ENCODE results near the gene CDC6. TPM values are rescaled to one million over a fixed set of nuclear protein-coding genes. Genes with fewer than 3 reads are reported as not detected.

Gene CDC6
- polyA plus RNA-seq, 1 donor: 11.8 TPM

DNA sequence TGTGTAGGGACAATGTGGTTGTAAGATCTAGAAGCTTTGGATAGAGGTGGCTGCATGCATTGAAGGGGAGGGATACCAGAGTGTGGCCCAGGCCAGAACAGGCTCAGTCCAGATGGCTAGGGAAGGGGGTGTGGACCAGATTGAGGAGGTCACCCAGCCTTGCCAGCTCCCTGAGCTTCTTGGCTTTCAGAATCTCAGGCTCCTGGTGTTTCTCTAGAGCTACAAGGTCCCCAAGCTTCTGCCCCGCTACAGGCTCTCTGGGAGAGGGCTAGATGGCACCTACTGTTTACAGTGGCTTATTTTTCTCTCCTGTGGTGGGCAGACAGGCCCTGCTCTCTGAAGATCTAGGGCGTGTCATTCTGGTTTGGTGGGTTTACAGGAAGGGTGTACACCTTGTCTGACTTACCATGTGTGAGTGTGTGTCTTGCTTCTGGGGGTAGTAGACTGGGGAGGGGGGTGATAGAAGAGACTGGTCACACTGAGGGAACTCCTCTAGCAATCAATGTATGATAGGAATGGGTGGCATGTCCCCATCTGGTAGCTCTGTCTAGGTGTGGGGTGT is 22.4 kb downstream of the CDC6 start:
- WGBS (ENCODE audit: insufficient coverage, low lambda C conversion rate): no CpG with 5 or more reads among the region's 2 CpGs
- Histone ChIP-seq H3K36me3 (ENCODE audit: control insufficient read depth, insufficient read depth, low read length) (no peaks in the 10 kb centered on the region), H3K27me3 (ENCODE audit: control insufficient read depth, insufficient read depth, low read length) (no peaks in the 10 kb centered on the region), H3K4me3 (ENCODE audit: low read length) (peak overlapping the region; percentile 68), H3K27ac (ENCODE audit: low read length) (peak overlapping the region; percentile 59), H3K4me1 (ENCODE audit: control insufficient read depth, insufficient read depth, low read length) (peaks cover 63% of the 10 kb centered on the region), H3K9me3 (ENCODE audit: control insufficient read depth, low read depth, low read length) (no peaks in the 10 kb centered on the region)
- DNase-seq: no peak

DNA sequence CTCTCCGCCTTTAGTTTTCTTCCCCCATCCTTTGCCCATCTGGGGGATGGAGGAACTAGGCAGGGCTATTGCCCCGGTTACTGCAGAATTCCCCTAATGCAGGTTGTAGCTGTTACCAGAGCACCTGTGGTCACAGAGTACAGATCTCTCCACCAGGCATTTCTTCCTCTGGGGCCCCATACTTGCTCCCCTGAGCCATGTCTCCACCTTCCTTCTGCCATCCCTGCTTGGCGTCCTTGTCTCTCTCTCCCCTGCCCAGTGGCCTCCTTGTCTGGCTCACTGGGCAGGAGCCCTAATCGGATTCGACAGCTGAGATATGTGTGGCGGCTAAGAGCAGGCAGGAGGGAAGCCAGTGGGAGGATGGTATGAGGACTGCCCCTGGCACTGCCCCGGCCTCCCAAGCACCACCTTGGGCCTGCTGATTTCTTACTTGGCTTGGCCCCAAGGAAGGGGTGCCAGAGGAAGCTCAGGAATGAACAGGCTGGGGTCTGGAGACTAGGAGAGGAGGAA is 23.3 kb downstream of the CDC6 start:
- no peak overlapping the region for H3K27ac ChIP-seq (ENCODE audit: low read length)
- no peaks in the 10 kb centered on the region for H3K27me3 ChIP-seq (ENCODE audit: control insufficient read depth, insufficient read depth, low read length)
- no peaks in the 10 kb centered on the region for H3K9me3 ChIP-seq (ENCODE audit: control insufficient read depth, low read depth, low read length)
- no CpG with 5 or more reads among the region's 7 CpGs for WGBS (ENCODE audit: insufficient coverage, low lambda C conversion rate)
- DNase-seq: no peak
- H3K4me1 ChIP-seq (ENCODE audit: control insufficient read depth, insufficient read depth, low read length): peaks cover 71% of the 10 kb centered on the region
- H3K36me3 ChIP-seq (ENCODE audit: control insufficient read depth, insufficient read depth, low read length): no peaks in the 10 kb centered on the region
- H3K4me3 ChIP-seq (ENCODE audit: low read length): no peak overlapping the region

- Histone ChIP-seq H3K27me3 (ENCODE audit: control insufficient read depth, insufficient read depth, low read length) (no peaks in the 10 kb centered on the region), H3K36me3 (ENCODE audit: control insufficient read depth, insufficient read depth, low read length) (no peaks in the 10 kb centered on the region), H3K4me3 (ENCODE audit: low read length) (no peak overlapping the region), H3K9me3 (ENCODE audit: control insufficient read depth, low read depth, low read length) (no peaks in the 10 kb centered on the region), H3K4me1 (ENCODE audit: control insufficient read depth, insufficient read depth, low read length) (peaks cover 71% of the 10 kb centered on the region), H3K27ac (ENCODE audit: low read length) (no peak overlapping the region)
- WGBS (ENCODE audit: insufficient coverage, low lambda C conversion rate): no CpG with 5 or more reads among the region's 2 CpGs
- no peak for DNase-seq
These were observed 23.9 kb downstream of the CDC6 start for GRCh38 chr17:40311575-40311974.

- no peak overlapping the region for H3K27ac ChIP-seq (ENCODE audit: low read length)
- 100% methylated on average over 1 of the region's 7 CpGs for WGBS (ENCODE audit: insufficient coverage, low lambda C conversion rate)
- H3K9me3 ChIP-seq (ENCODE audit: control insufficient read depth, low read depth, low read length): no peaks in the 10 kb centered on the region
- H3K27me3 ChIP-seq (ENCODE audit: control insufficient read depth, insufficient read depth, low read length): no peaks in the 10 kb centered on the region
- peaks cover 71% of the 10 kb centered on the region for H3K4me1 ChIP-seq (ENCODE audit: control insufficient read depth, insufficient read depth, low read length)
- DNase-seq: no peak
- H3K4me3 ChIP-seq (ENCODE audit: low read length): no peak overlapping the region
- H3K36me3 ChIP-seq (ENCODE audit: control insufficient read depth, insufficient read depth, low read length): no peaks in the 10 kb centered on the region
These were observed 24.6 kb downstream of the CDC6 start for GRCh38 chr17:40312131-40312731.

DNA sequence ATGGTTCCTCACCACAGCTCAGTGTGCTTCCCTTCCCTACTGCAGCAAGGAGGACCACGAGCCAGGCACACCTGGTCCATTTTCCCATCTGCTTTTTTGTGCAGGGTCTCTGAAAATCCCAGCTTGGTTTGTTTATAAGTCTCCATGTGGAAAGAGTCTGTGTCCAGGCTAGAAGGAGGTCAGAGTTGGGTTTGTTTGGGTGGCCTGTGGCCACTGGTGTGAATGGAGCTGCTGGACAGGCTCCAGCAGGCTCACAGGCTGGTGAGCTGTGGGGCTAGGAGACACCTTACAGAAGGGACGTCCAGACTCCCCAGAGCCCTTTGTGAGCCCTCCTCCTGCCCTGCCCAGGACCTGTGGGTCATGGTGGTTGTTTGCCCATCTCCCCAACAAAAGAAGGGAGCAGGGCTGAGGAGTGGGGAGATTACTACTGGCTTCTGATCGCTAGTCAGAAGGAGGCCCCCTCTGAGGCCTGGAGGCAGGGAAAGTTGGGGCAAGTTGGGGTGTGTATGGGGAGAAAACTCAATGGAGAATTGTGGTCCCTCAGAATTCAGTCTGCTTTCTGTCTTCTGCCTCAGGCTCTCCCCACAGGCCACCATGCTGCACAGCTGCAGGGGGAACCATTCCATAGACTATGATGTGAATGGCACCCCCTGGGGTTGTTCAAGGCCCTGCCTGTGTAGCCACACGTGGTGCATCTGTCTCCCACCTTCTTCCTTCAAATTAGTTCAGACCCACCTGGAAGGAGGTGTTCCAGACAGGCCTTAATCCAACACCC is 25.4 kb downstream of the CDC6 start:
- Histone ChIP-seq H3K27me3 (ENCODE audit: control insufficient read depth, insufficient read depth, low read length) (no peaks in the 10 kb centered on the region), H3K36me3 (ENCODE audit: control insufficient read depth, insufficient read depth, low read length) (no peaks in the 10 kb centered on the region), H3K4me1 (ENCODE audit: control insufficient read depth, insufficient read depth, low read length) (peaks cover 69% of the 10 kb centered on the region), H3K9me3 (ENCODE audit: control insufficient read depth, low read depth, low read length) (no peaks in the 10 kb centered on the region), H3K27ac (ENCODE audit: low read length) (no peak overlapping the region), H3K4me3 (ENCODE audit: low read length) (no peak overlapping the region)
- no peak for DNase-seq
- no CpG with 5 or more reads among the region's 4 CpGs for WGBS (ENCODE audit: insufficient coverage, low lambda C conversion rate)

DNA sequence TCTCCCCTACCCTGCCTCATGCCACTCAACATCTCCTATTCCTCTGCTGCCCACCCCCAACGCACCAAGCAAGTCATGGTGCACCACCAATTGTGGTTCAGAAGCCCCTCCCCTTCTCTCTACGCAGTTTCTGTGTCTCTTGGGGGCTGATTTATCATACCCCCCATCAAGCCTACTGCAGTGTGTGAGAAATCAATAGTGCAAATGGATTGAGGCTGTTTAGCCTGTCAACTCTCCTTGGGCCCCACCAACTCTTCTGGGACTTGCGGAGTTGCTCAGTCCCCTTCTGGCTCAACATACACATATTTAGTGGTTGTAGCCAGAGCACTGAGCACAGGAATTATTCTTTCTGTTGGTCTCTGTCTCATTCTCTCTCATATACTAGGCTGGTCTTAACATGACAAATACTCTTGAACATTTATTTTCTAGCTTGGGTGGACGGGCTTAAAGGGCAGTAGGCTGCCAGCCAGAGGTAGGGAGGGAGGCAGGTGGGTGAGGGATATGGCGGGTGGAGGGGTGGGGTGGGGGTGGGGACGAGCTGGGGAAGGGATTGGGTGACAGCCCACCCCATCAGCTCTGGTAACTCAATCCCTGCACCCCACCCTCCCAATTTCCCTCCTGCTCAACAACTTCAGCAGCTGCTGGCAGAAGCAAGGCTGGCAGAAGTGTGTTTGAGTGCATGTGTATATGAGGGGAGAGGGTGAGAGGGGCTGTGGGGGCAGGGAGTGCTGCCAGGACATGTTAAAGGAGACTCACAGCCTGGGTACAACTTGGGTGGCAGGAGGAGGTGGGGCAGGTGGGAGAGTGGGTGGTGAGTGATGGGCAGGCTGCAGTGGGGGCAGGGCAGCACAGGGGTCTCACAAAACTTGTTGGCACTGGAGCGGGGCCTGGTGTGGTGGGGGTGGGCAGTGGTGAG is 26.2 kb downstream of the CDC6 start:
- Histone ChIP-seq H3K27me3 (ENCODE audit: control insufficient read depth, insufficient read depth, low read length) (no peaks in the 10 kb centered on the region), H3K9me3 (ENCODE audit: control insufficient read depth, low read depth, low read length) (no peaks in the 10 kb centered on the region), H3K4me3 (ENCODE audit: low read length) (no peak overlapping the region), H3K4me1 (ENCODE audit: control insufficient read depth, insufficient read depth, low read length) (peaks cover 63% of the 10 kb centered on the region), H3K36me3 (ENCODE audit: control insufficient read depth, insufficient read depth, low read length) (no peaks in the 10 kb centered on the region), H3K27ac (ENCODE audit: low read length) (no peak overlapping the region)
- peak in 1 of 2 donors; percentile 1 for DNase-seq
- no CpG with 5 or more reads among the region's 7 CpGs for WGBS (ENCODE audit: insufficient coverage, low lambda C conversion rate)

DNA sequence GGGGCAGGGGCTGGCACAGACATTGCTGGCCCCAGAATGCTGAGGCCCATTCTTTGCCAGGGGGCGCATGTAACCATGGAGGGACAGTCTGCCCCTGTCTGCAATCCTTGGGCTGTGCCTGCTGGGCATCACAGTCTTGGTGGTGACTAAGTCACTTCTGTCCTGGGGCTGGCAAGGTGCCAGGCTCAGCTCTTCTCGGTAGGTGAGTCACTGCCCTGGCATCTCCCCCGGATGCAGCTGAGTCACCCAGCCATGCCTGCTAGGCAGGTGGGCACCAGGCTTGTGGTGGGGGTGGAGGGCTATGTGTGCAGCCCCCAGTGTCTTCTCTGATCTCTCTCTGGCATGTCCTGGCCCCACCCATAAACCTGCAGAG is 26.9 kb downstream of the CDC6 start:
- peaks cover 65% of the 10 kb centered on the region for H3K4me1 ChIP-seq (ENCODE audit: control insufficient read depth, insufficient read depth, low read length)
- no peaks in the 10 kb centered on the region for H3K27me3 ChIP-seq (ENCODE audit: control insufficient read depth, insufficient read depth, low read length)
- H3K9me3 ChIP-seq (ENCODE audit: control insufficient read depth, low read depth, low read length): no peaks in the 10 kb centered on the region
- peak in 1 of 2 donors; percentile 58 for DNase-seq
- no peak overlapping the region for H3K4me3 ChIP-seq (ENCODE audit: low read length)
- H3K36me3 ChIP-seq (ENCODE audit: control insufficient read depth, insufficient read depth, low read length): no peaks in the 10 kb centered on the region
- H3K27ac ChIP-seq (ENCODE audit: low read length): no peak overlapping the region
- no CpG with 5 or more reads among the region's 3 CpGs for WGBS (ENCODE audit: insufficient coverage, low lambda C conversion rate)

GRCh38 chr17:40315206-40315605 is 27.5 kb downstream of the CDC6 start:
- WGBS (ENCODE audit: insufficient coverage, low lambda C conversion rate): no CpG with 5 or more reads among the region's 3 CpGs
- DNase-seq: no peak
- Histone ChIP-seq H3K36me3 (ENCODE audit: control insufficient read depth, insufficient read depth, low read length) (no peaks in the 10 kb centered on the region), H3K9me3 (ENCODE audit: control insufficient read depth, low read depth, low read length) (no peaks in the 10 kb centered on the region), H3K4me1 (ENCODE audit: control insufficient read depth, insufficient read depth, low read length) (peaks cover 63% of the 10 kb centered on the region), H3K27ac (ENCODE audit: low read length) (peak overlapping the region; percentile 29), H3K4me3 (ENCODE audit: low read length) (no peak overlapping the region), H3K27me3 (ENCODE audit: control insufficient read depth, insufficient read depth, low read length) (no peaks in the 10 kb centered on the region)

- peak in 1 of 2 donors; percentile 72 for DNase-seq
- no CpG with 5 or more reads among the region's 9 CpGs for WGBS (ENCODE audit: insufficient coverage, low lambda C conversion rate)
- no peaks in the 10 kb centered on the region for H3K9me3 ChIP-seq (ENCODE audit: control insufficient read depth, low read depth, low read length)
- no peaks in the 10 kb centered on the region for H3K36me3 ChIP-seq (ENCODE audit: control insufficient read depth, insufficient read depth, low read length)
- peak overlapping the region; percentile 25 for H3K4me3 ChIP-seq (ENCODE audit: low read length)
- peaks cover 65% of the 10 kb centered on the region for H3K4me1 ChIP-seq (ENCODE audit: control insufficient read depth, insufficient read depth, low read length)
- no peaks in the 10 kb centered on the region for H3K27me3 ChIP-seq (ENCODE audit: control insufficient read depth, insufficient read depth, low read length)
- peak overlapping the region; percentile 53 for H3K27ac ChIP-seq (ENCODE audit: low read length)
These were observed 28.2 kb downstream of the CDC6 start for GRCh38 chr17:40315678-40316570.

All from large intestine (tissue), 3 donors.